ENCODE data around the gene TNIP3. TPM values are rescaled to one million over a fixed set of nuclear protein-coding genes. Genes with fewer than 3 reads are reported as not detected.

Gene TNIP3
- total and polyA plus RNA-seq, 4 donors: 0.39 to 2.1 (median 1.4) TPM

DNA sequence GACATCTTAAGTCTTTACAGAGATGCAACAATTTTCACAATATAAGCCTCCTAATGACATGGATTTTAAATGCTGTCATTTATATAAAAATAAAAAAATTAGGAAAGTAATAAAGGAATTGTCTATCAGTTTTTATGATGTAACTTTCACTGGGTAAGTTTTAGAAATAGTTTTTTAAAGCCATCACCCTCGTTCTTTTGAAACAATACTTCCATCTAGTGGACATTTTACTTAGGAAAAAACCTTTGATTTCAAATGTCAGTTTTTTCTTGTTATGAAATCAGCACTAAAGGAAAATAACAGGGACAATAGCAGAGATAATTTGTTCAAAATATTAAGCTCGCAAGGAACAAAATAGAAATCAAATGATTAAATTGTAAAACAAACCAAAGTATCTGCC lies 67.5 kb downstream of the TNIP3 start:
- Histone ChIP-seq H3K27me3 (ENCODE audit: control insufficient read depth, insufficient read depth, low read length) (no peaks in the 10 kb centered on the region), H3K27ac (ENCODE audit: low read depth, low read length) (no peak overlapping the region), H3K4me3 (ENCODE audit: low read depth, low read length) (no peak overlapping the region), H3K4me1 (ENCODE audit: control insufficient read depth, insufficient read depth, low read length) (no peaks in the 10 kb centered on the region), H3K36me3 (ENCODE audit: control insufficient read depth, insufficient read depth, low read length) (no peaks in the 10 kb centered on the region), H3K9me3 (ENCODE audit: control insufficient read depth, insufficient read depth, low read length) (peaks cover 3% of the 10 kb centered on the region)
- no CpG with 5 or more reads among the region's 2 CpGs for WGBS (ENCODE audit: insufficient coverage)
- DNase-seq (ENCODE audit: low read depth in 4 of 6, low spot score in 6 of 6): peak in 4 of 6 donors; percentile 11 to 84 (median 44)

DNA sequence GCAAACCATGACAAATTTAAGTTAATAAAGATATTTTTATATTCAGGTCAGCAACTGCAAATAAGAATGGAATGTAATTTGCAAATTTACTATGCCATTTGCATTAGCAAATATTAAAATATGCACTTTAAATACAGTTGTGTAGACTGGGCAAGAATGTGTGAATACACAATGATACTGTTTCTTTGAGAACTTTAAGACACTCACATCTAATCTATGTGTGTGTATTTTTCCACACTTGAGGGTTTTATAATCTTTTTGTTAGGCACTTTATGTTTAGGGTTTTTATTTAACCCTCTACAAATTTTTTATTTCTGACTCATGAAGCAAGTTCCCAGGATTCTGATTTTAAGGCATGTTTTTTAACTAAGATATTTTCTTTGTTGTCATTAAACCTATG lies 67.9 kb downstream of the TNIP3 start:
- no peaks in the 10 kb centered on the region for H3K9me3 ChIP-seq (ENCODE audit: control insufficient read depth, insufficient read depth, low read length)
- H3K36me3 ChIP-seq (ENCODE audit: control insufficient read depth, insufficient read depth, low read length): no peaks in the 10 kb centered on the region
- no peak for DNase-seq (ENCODE audit: low read depth in 4 of 6, low spot score in 6 of 6)
- H3K4me3 ChIP-seq (ENCODE audit: low read depth, low read length): no peak overlapping the region
- no peak overlapping the region for H3K27ac ChIP-seq (ENCODE audit: low read depth, low read length)
- no peaks in the 10 kb centered on the region for H3K4me1 ChIP-seq (ENCODE audit: control insufficient read depth, insufficient read depth, low read length)
- no peaks in the 10 kb centered on the region for H3K27me3 ChIP-seq (ENCODE audit: control insufficient read depth, insufficient read depth, low read length)

DNA sequence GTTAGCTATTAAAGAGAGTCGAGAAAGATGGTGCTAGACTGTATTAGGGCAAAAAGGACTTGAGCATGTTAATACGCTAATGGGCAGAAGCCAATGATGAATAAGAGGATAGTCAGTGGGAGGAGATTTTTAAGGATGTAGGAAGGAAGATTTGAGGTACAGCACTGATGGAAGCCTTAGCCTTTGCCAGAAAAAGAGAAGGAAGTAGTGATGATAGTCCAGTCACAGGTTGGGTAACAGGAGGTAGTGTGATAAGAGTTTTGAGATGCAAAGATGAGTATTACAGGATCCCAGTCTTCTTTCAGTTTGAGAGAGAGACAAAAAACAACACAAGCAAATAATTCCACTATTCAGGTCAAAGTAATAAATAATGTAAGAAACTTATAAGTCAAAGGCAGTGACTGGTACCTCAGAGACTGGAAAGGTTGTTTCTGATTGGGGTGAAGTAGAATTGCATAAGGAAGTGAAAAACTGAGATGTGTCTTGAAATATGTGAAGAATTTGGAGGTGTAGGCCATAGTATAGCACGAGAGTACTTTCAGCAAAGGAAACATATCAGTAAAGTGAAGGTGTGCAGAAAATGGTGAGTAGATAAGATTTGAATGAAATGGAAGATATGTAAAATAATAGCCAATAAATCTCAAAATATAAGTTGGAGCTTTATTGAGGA lies 69.7 kb downstream of the TNIP3 start:
- H3K27me3 ChIP-seq (ENCODE audit: control insufficient read depth, insufficient read depth, low read length): no peaks in the 10 kb centered on the region
- H3K9me3 ChIP-seq (ENCODE audit: control insufficient read depth, insufficient read depth, low read length): no peaks in the 10 kb centered on the region
- H3K36me3 ChIP-seq (ENCODE audit: control insufficient read depth, insufficient read depth, low read length): no peaks in the 10 kb centered on the region
- H3K27ac ChIP-seq (ENCODE audit: low read depth, low read length): no peak overlapping the region
- DNase-seq (ENCODE audit: low read depth in 4 of 6, low spot score in 6 of 6): no peak
- H3K4me3 ChIP-seq (ENCODE audit: low read depth, low read length): no peak overlapping the region
- no peaks in the 10 kb centered on the region for H3K4me1 ChIP-seq (ENCODE audit: control insufficient read depth, insufficient read depth, low read length)
- 96% methylated on average over 3 of the region's 3 CpGs for WGBS (ENCODE audit: insufficient coverage)

DNA sequence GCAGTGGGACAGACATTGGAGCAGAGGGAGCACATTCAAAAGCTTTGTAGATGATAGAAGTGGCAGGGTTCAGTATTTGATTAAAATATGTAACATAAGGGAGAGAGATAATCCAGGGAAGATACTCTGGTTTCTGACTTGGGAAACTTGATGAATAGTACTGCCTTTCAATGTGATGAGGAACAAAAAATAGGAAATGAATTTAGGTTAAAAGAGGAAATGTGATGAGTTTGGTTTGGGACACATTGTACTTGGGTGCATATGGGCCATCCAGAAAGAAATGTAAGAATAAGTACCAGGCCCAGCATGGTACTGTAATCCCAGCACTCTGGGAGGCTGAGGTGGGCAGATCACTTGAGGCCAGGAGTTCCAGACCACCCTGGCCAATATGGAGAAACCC lies 70.9 kb downstream of the TNIP3 start:
- Histone ChIP-seq H3K9me3 (ENCODE audit: control insufficient read depth, insufficient read depth, low read length) (no peaks in the 10 kb centered on the region), H3K4me1 (ENCODE audit: control insufficient read depth, insufficient read depth, low read length) (no peaks in the 10 kb centered on the region), H3K4me3 (ENCODE audit: low read depth, low read length) (no peak overlapping the region), H3K36me3 (ENCODE audit: control insufficient read depth, insufficient read depth, low read length) (no peaks in the 10 kb centered on the region), H3K27ac (ENCODE audit: low read depth, low read length) (no peak overlapping the region), H3K27me3 (ENCODE audit: control insufficient read depth, insufficient read depth, low read length) (no peaks in the 10 kb centered on the region)
- DNase-seq (ENCODE audit: low read depth in 4 of 6, low spot score in 6 of 6): no peak

DNA sequence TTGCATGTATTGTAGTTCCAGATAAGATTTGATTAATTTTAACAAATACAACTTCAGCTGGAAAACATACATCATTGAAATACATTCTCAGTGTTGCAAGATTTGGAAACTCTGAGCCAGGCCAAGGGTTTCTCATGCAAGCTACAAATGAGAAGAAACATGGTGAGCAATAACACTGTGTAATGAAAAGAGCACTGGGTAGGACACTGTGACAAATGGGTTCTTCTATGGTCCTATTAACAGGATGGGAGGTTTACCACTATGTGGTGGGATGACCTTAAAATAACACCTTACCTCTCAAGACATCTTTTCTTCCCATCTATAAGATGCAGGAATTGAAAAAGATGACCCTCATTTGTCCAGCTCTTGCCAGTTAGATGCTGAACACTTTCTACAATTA lies 72.2 kb downstream of the TNIP3 start:
- no peak for DNase-seq (ENCODE audit: low read depth in 4 of 6, low spot score in 6 of 6)
- no peak overlapping the region for H3K27ac ChIP-seq (ENCODE audit: low read depth, low read length)
- no peaks in the 10 kb centered on the region for H3K4me1 ChIP-seq (ENCODE audit: control insufficient read depth, insufficient read depth, low read length)
- no peak overlapping the region for H3K4me3 ChIP-seq (ENCODE audit: low read depth, low read length)
- H3K36me3 ChIP-seq (ENCODE audit: control insufficient read depth, insufficient read depth, low read length): no peaks in the 10 kb centered on the region
- H3K9me3 ChIP-seq (ENCODE audit: control insufficient read depth, insufficient read depth, low read length): no peaks in the 10 kb centered on the region
- H3K27me3 ChIP-seq (ENCODE audit: control insufficient read depth, insufficient read depth, low read length): no peaks in the 10 kb centered on the region

DNA sequence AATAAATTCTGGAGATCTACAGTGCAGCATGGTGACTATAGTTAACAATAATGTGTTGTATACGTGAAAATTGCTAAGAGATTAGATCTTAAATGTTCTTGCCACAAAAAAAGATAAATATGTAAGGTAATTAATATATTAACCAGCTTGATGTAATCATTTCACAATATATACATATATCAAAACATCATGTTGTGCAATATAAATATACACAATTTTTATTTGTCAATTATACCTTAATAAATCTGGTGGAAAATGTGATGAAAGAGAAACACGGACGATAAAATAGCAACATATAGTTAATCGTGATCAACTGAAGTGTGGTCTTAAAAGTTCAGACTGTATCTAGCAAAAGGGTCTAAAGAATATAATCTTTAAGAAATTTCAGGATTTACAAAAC lies 75.3 kb downstream of the TNIP3 start:
- Histone ChIP-seq H3K27me3 (ENCODE audit: control insufficient read depth, insufficient read depth, low read length) (no peaks in the 10 kb centered on the region), H3K27ac (ENCODE audit: low read depth, low read length) (no peak overlapping the region), H3K36me3 (ENCODE audit: control insufficient read depth, insufficient read depth, low read length) (no peaks in the 10 kb centered on the region), H3K9me3 (ENCODE audit: control insufficient read depth, insufficient read depth, low read length) (no peaks in the 10 kb centered on the region), H3K4me1 (ENCODE audit: control insufficient read depth, insufficient read depth, low read length) (no peaks in the 10 kb centered on the region), H3K4me3 (ENCODE audit: low read depth, low read length) (no peak overlapping the region)
- no peak for DNase-seq (ENCODE audit: low read depth in 4 of 6, low spot score in 6 of 6)
- WGBS (ENCODE audit: insufficient coverage): no CpG with 5 or more reads among the region's 4 CpGs

Small RNA genes within 50 kb of the gene (small RNA-seq; reads per million reads assigned to genes)
- gene RNU6-948P (ENCODE audit: low replicate concordance): not detected

Other genes with a start within 250 kb of the TNIP3 start
- 10 to 100 TPM; 53.0 to 57.1 TPM for gene PRDM5, start 241.6 kb downstream of the TNIP3 start, total RNA-seq
- gene PRDM5, start 241.6 kb downstream of the TNIP3 start, polyA plus RNA-seq (ENCODE audit: insufficient read length in 2 of 2): 10 to 100 TPM; 10.5 to 14.4 TPM
- gene NDNF, start 91.8 kb downstream of the TNIP3 start, total RNA-seq: 100 to 1,000 TPM in 1 of 2 donors, 10 to 100 TPM in 1; 60.1 to 130 TPM
- gene NDNF, start 91.8 kb downstream of the TNIP3 start, polyA plus RNA-seq (ENCODE audit: insufficient read length in 2 of 2): 10 to 100 TPM; 24.3 to 27.6 TPM
- gene QRFPR, start 216.7 kb upstream of the TNIP3 start, total RNA-seq: 1 to 10 TPM; 1.5 to 4.4 TPM
- 1 to 10 TPM in 1 of 2 donors, under 1 TPM in 1; 0.90 to 1.5 TPM for gene QRFPR, start 216.7 kb upstream of the TNIP3 start, polyA plus RNA-seq (ENCODE audit: insufficient read length in 2 of 2)

Measured in spinal cord (tissue), 10 donors.